Lower leg skin (tissue), 4 donors: Measurements from ENCODE around the gene ARHGAP5. TPM values are rescaled to one million over a fixed set of nuclear protein-coding genes. Genes with fewer than 3 reads are reported as not detected.

ENCODE experiments used
- DNase-seq, 2 donors: peaks; one replicate each; pipeline ENCODE4 v3.0.0-alpha.2; 2019; ENCODE audit warnings: low spot score in 2 of 2
- H3K4me3 ChIP-seq: fragments of 200-600 bp; sonication (generic); 2 replicates; pipeline ENCODE4 v1.5.1; 2017; ENCODE audit warnings: mild to moderate bottlenecking, low read depth; ENCODE audit not compliant: poor library complexity, severe bottlenecking
- CTCF ChIP-seq, 3 donors: fragments of 450-650 bp; IDR thresholded peaks; one replicate each; pipeline ENCODE4 v1.5.1; 2016; ENCODE audit warnings: antibody characterized with exemption in 3 of 3, mild to moderate bottlenecking in 3 of 3, moderate library complexity in 2 of 3
- POLR2A ChIP-seq, 2 donors: fragments of 450-650 bp; IDR thresholded peaks; one replicate each; pipeline ENCODE4 v1.6.1; 2016 to 2017; ENCODE audit warnings: antibody characterized with exemption in 2 of 2, mild to moderate bottlenecking in 1 of 2, moderate library complexity in 1 of 2
- WGBS, 2 donors: methylation state at CpG; one replicate each; pipeline ENCODE4 v1.1.5; 2018; 5-methylcytosine and 5-hydroxymethylcytosine counted together
- intact Hi-C: fragments of 100-400 bp; cut with DNase I; formaldehyde crosslinking; loops from one replicate; pipeline ENCODE4 v1.15.0; 2023; ENCODE audit warnings: low total_unique reads
- total RNA-seq, 4 donors: library from RNA; depleted of rRNA; stranded (reverse); fragments of >200 nt; gene quantifications; one replicate each; pipeline ENCODE4 v1.1.0, GENCODE V29; 2016

The ARHGAP5 gene
- total RNA-seq, 4 donors from 2014 or later: 86.4 to 97.5 (median 95.2) TPM

- WGBS, 2 donors: 54 to 56% methylated on average over 3 of the region's 3 CpGs
- intact Hi-C loops: no loop called here
- no peak overlapping the region for H3K4me3 ChIP-seq
- no peak for TF ChIP-seq CTCF (IDR thresholded peaks at IDR 0.05)
- TF ChIP-seq POLR2A (IDR thresholded peaks at IDR 0.05): no peak
- no peak for DNase-seq
These were observed 131.4 kb downstream of the ARHGAP5 start for GRCh38 chr14:32208490-32208889.

Other genes starting within 250 kb of the ARHGAP5 start
- not detected for gene RNU6-7, start 124.7 kb downstream of the ARHGAP5 start, total RNA-seq
- gene RNU6-8, start 126.0 kb downstream of the ARHGAP5 start, total RNA-seq: not detected